Measurements from ENCODE around the gene FGF12. TPM values are rescaled to one million over a fixed set of nuclear protein-coding genes. Genes with fewer than 3 reads are reported as not detected.
A peak's percentile ranks its signal among the peaks of the same experiment; 100 is the strongest.

Gene FGF12
- total and polyA plus RNA-seq, 2 experiments from 2014 or later: 6.0 to 14.3 TPM

- TF ChIP-seq ETS1 (IDR thresholded peaks at IDR 0.05) (no peak), ZNF114 (CRISPR knock-in tag; IDR thresholded peaks at IDR 0.05) (no peak), NANOG (IDR thresholded peaks at IDR 0.05; ENCODE audit: borderline replicate concordance) (no peak), CREB1 (CRISPR knock-in tag; IDR thresholded peaks at IDR 0.05; ENCODE audit: low read depth) (no peak)
Observed at GRCh38 chr3:192317564-192317963, 409.8 kb downstream of the FGF12 start (continued).

- TF ChIP-seq NANOG (IDR thresholded peaks at IDR 0.05; ENCODE audit: borderline replicate concordance) (no peak), POLR2AphosphoS5 (IDR thresholded peaks at IDR 0.05; ENCODE audit: low read depth) (no peak), ZNF114 (CRISPR knock-in tag; IDR thresholded peaks at IDR 0.05) (no peak), ZNF462 (CRISPR knock-in tag; IDR thresholded peaks at IDR 0.05) (no peak), ETS1 (IDR thresholded peaks at IDR 0.05) (no peak), REST (IDR thresholded peaks at IDR 0.05; ENCODE audit: unreplicated experiment) (no peak), CREB1 (CRISPR knock-in tag; IDR thresholded peaks at IDR 0.05; ENCODE audit: low read depth) (no peak), EZH2phosphoT487 (IDR thresholded peaks at IDR 0.05; ENCODE audit: unreplicated experiment) (no peak), EZH2 (IDR thresholded peaks at IDR 0.05; ENCODE audit: low read depth, unreplicated experiment) (no peak), CTCF (conservative IDR thresholded peaks at IDR 0.05; ENCODE audit: low read depth in 2 of 2) (no peak), STAT1 (IDR thresholded peaks at IDR 0.05; ENCODE audit: unreplicated experiment) (no peak)
- Histone ChIP-seq H3K36me3 (ENCODE audit: insufficient read depth) (no peaks in the 10 kb centered on the region), H3K4me1 (ENCODE audit: insufficient read depth) (no peaks in the 10 kb centered on the region), H2AFZ (no peak overlapping the region), H3K4me2 (no peak overlapping the region), H3F3A (replicated peaks; ENCODE audit: low read depth) (no peaks in the 10 kb centered on the region), H4K20me1 (replicated peaks; ENCODE audit: insufficient read depth) (no peaks in the 10 kb centered on the region), H3K9me2 (ENCODE audit: insufficient read depth) (peaks cover 5% of the 10 kb centered on the region; the same call in 1 of the 2 replicates), H3K4me3 (no peak overlapping the region), H3K27ac (ENCODE audit: low read depth) (no peak overlapping the region), H3K79me2 (replicated peaks; ENCODE audit: insufficient read depth) (no peaks in the 10 kb centered on the region), H3K27me3 (ENCODE audit: insufficient read depth) (no peaks in the 10 kb centered on the region)
- Mint-ChIP-seq H3K9me3 (no peaks in the 10 kb centered on the region), H3K27ac (peak overlapping the region; percentile 70), H3K4me3 (no peak overlapping the region), H3K4me1 (no peaks in the 10 kb centered on the region; the same call in 2 of the 3 replicates), H3K27me3 (ENCODE audit: insufficient read depth, low read depth, poor library complexity) (no peaks in the 10 kb centered on the region), H3K36me3 (ENCODE audit: low read depth) (no peaks in the 10 kb centered on the region)
- no peak for DNase-seq (ENCODE audit: low spot score)
- ATAC-seq: no peak
Observed at GRCh38 chr3:192313605-192314004, 413.7 kb downstream of the FGF12 start.
